B cell (primary cell): ENCODE results near the gene CYGB. TPM values are rescaled to one million over a fixed set of nuclear protein-coding genes. Genes with fewer than 3 reads are reported as not detected.

Source experiments
- ATAC-seq: fragments of 200-7000 bp; cut with Tn5 transposase; one replicate; pipeline ENCODE4 v1.10.0; 2021; ENCODE audit warnings: low read depth, mild to moderate bottlenecking, moderate number of reproducible peaks, moderate library complexity
- CTCF ChIA-PET: fragments of 350-600 bp; sonication (Branson Sonifier 250); formaldehyde crosslinking; loops from one replicate; lab custom pipeline; 2021; ENCODE audit warnings: antibody characterized with exemption, inconsistent platforms; lab: Charles Lee
- POLR2A ChIA-PET: fragments of 350-600 bp; sonication (Branson Sonifier 250); formaldehyde crosslinking; loops from one replicate; lab custom pipeline; 2021; ENCODE audit warnings: antibody characterized with exemption; lab: Charles Lee
- DNase-seq: peaks from one replicate; pipeline ENCODE4 v3.0.0; 2013
- H2AFZ ChIP-seq: 2 replicates; pipeline ENCODE4 v1.6.1; 2012; ENCODE audit warnings: mild to moderate bottlenecking, low read depth, low read length; ENCODE audit not compliant: insufficient read depth, poor library complexity, severe bottlenecking
- H3K27ac ChIP-seq, 2 donors: 1 replicate in 1 of 2; 2 replicates in 1 of 2; pipeline ENCODE4 v1.5.1; 2012 to 2013; ENCODE audit warnings: low read length in 2 of 2, mild to moderate bottlenecking in 2 of 2, moderate library complexity in 1 of 2
- H3K27me3 ChIP-seq, 4 experiments: fragments of 200-600 bp in 1 of 4; sonication (generic) in 1 of 4; replicated peaks in 1 of 4; 1 replicate in 2 of 4; 2 replicates in 2 of 4; pipeline versions ENCODE4 v1.6.1 to v1.7.0; 2013 to 2016; ENCODE audit warnings: low read length in 3 of 4, mild to moderate bottlenecking in 2 of 4, mixed read lengths in 1 of 4, moderate library complexity in 1 of 4; ENCODE audit not compliant: insufficient read depth in 4 of 4, control insufficient read depth in 3 of 4; ENCODE audit errors: control extremely low read depth in 1 of 4
- H3K36me3 ChIP-seq, 2 experiments: replicated peaks in 1 of 2; 1 replicate in 1 of 2; 2 replicates in 1 of 2; pipeline versions ENCODE4 v1.6.1 to v1.7.1; 2013; ENCODE audit warnings: low read length in 1 of 2; ENCODE audit not compliant: insufficient read depth in 2 of 2, control insufficient read depth in 1 of 2; ENCODE audit errors: control extremely low read depth in 1 of 2, extremely low read depth in 1 of 2
- H3K4me1 ChIP-seq, 2 donors: fragments of 200-600 bp in 1 of 2; sonication (generic) in 1 of 2; 1 replicate in 1 of 2; 2 replicates in 1 of 2; pipeline versions ENCODE4 v1.5.1 to v1.6.1; 2013 to 2017; ENCODE audit warnings: low read length in 2 of 2; ENCODE audit not compliant: control insufficient read depth in 2 of 2, insufficient read depth in 2 of 2
- H3K4me2 ChIP-seq: replicated peaks from 2 replicates; pipeline ENCODE3; 2012; ENCODE audit warnings: mild to moderate bottlenecking, low read depth, low read length; ENCODE audit not compliant: poor library complexity, severe bottlenecking
- H3K4me3 ChIP-seq, 5 experiments: fragments of 200-600 bp in 1 of 5; sonication (generic) in 1 of 5; 1 replicate in 3 of 5; 2 replicates in 2 of 5; pipeline versions ENCODE4 v1.5.1 to v1.7.0; 2011 to 2016; ENCODE audit warnings: low read length in 4 of 5, mild to moderate bottlenecking in 4 of 5, low read depth in 2 of 5, control low read depth in 1 of 5, moderate library complexity in 1 of 5; ENCODE audit not compliant: insufficient read depth in 1 of 5; ENCODE audit errors: control extremely low read depth in 1 of 5, extremely low read depth in 1 of 5
- H3K79me2 ChIP-seq: fragments of 200-600 bp; sonication (generic); one replicate; pipeline ENCODE4 v1.6.0; 2016; ENCODE audit warnings: low read length; ENCODE audit not compliant: control insufficient read depth, insufficient read depth
- H3K9ac ChIP-seq: fragments of 200-600 bp; sonication (generic); 2 replicates; pipeline ENCODE4 v1.6.1; 2017; ENCODE audit warnings: mild to moderate bottlenecking, low read length, moderate library complexity
- H3K9me3 ChIP-seq, 3 donors: one replicate each; pipeline versions ENCODE4 v1.6.1 to v1.7.1; 2013; ENCODE audit warnings: low read length in 2 of 3; ENCODE audit not compliant: control insufficient read depth in 2 of 3, insufficient read depth in 1 of 3; ENCODE audit errors: control extremely low read depth in 1 of 3
- H4K20me1 ChIP-seq: 2 replicates; pipeline ENCODE4 v1.6.0; 2012; ENCODE audit warnings: mild to moderate bottlenecking, low read length; ENCODE audit not compliant: insufficient read depth, control insufficient read depth, poor library complexity, severe bottlenecking
- H3K27ac Mint-ChIP-seq: one replicate; pipeline ENCODE4 v1.8.0; 2021; ENCODE audit warnings: mixed read lengths
- H3K27me3 Mint-ChIP-seq: one replicate; pipeline ENCODE4 v1.8.0; 2021; ENCODE audit warnings: mixed read lengths
- H3K4me1 Mint-ChIP-seq: one replicate; pipeline ENCODE4 v1.8.0; 2021; ENCODE audit warnings: mixed read lengths
- H3K4me3 Mint-ChIP-seq: one replicate; pipeline ENCODE4 v1.8.0; 2021; ENCODE audit warnings: mixed read lengths
- H3K9me3 Mint-ChIP-seq: one replicate; pipeline ENCODE4 v1.8.0; 2022; ENCODE audit warnings: mixed read lengths; ENCODE audit not compliant: insufficient read depth
- CTCF ChIP-seq: fragments of 200-600 bp; IDR thresholded peaks from one replicate; pipeline ENCODE4 v1.8.0; 2022; ENCODE audit warnings: antibody characterized with exemption, mild to moderate bottlenecking
- WGBS: methylation state at CpG from one replicate; pipeline ENCODE4 v1.1.5; 2013; ENCODE audit warnings: missing lambda C conversion rate; ENCODE audit not compliant: insufficient coverage; 5-methylcytosine and 5-hydroxymethylcytosine counted together
- intact Hi-C: fragments of 100-400 bp; cut with micrococcal nuclease; formaldehyde crosslinking; loops from one replicate; pipeline ENCODE4 v1.10.0; 2022
- polyA plus RNA-seq: library from polyadenylated mRNA; depleted of rRNA; stranded (reverse); fragments of >200 nt; gene quantifications from 2 replicates; pipeline ENCODE4 v1.2.3, GENCODE V29; 2012
- total RNA-seq, 2 donors: library from RNA; stranded (reverse); fragments of 120-200 nt in 1 of 2; gene quantifications; 1 replicate in 1 of 2; 2 replicates in 1 of 2; pipeline versions ENCODE4 v1.2.3 to v1.2.4, GENCODE V29; 2013 to 2022

Gene CYGB
- total and polyA plus RNA-seq, 2 donors (not counting 1 experiment from before 2014, with no cell fraction given) = 0.42 to 2.7 TPM

DNA sequence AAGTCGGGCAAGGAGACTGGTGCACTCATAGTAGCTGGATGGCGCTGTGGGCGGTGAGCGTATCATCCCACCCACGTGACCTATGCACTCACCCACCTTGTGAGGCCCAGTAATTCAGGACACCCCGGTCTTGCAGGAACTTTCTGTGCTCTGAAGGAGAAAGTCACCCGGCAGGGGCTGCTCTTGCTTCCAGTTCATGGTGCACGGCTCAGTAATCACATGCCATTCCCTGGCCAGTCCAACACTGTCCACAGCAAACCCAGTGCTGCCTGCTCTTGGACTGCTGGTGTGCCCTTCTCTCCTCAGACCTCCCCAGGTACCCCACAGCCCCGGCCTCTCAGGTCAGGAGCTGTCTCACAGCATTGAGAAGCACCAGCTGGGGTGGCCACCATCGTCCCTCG is 19.9 kb downstream of the CYGB start:
- 94% methylated on average over 11 of the region's 11 CpGs for WGBS
- H3K4me3 Mint-ChIP-seq = no peak overlapping the region

More for the DNA sequence above, 19.9 kb downstream of the CYGB start:
- intact Hi-C loops = no loop called here
- no peak overlapping the region for H3K9ac ChIP-seq
- H3K79me2 ChIP-seq = no peaks in the 10 kb centered on the region
- ATAC-seq (no peak), DNase-seq (no peak)
- no peak for TF ChIP-seq CTCF
- Mint-ChIP-seq H3K4me1 (peaks cover 29% of the 10 kb centered on the region), H3K27me3 (no peaks in the 10 kb centered on the region), H3K27ac (peak overlapping the region; percentile 37), H3K9me3 (no peaks in the 10 kb centered on the region)
- peaks cover 0 to 7% (median 1%) of the 10 kb centered on the region in 4 experiments for H3K27me3 ChIP-seq
- no peak overlapping the region for H2AFZ ChIP-seq
- H4K20me1 ChIP-seq = no peaks in the 10 kb centered on the region
- H3K27ac ChIP-seq = no peak overlapping the region
- ChIA-PET CTCF (interaction anchor here (1.0 to 7.5 kb wide), 6 partner anchors 10 to 107 kb away, joined by 3 to 43 read pairs (median 11); no protein-coding TSS in a partner anchor), POLR2A (interaction anchor here (3.6 kb wide), 1 partner anchor 11 kb away, joined by 31 read pairs; no protein-coding TSS in a partner anchor)
- no peak overlapping the region for H3K4me3 ChIP-seq
- no peaks in the 10 kb centered on the region for H3K9me3 ChIP-seq
- H3K4me2 ChIP-seq = no peak overlapping the region
- H3K4me1 ChIP-seq = peaks cover 17 to 18% of the 10 kb centered on the region in 2 donors
- H3K36me3 ChIP-seq = no peaks in the 10 kb centered on the region
